Neuronal stem cell (in vitro differentiated cells): ENCODE measurements around the gene PIEZO2.
A peak's percentile ranks its signal among the peaks of the same experiment; 100 is the strongest.
"Not testable (repeated sequence)": the region's sequence is repeated elsewhere in the genome, so short reads cannot be mapped to it uniquely, and the experiment has no call there.

ENCODE experiments used
- DNase-seq: peaks from one replicate; pipeline ENCODE4 v3.0.0-alpha.2; 2013; ENCODE audit warnings: low spot score
- H2AFZ ChIP-seq: one replicate; pipeline ENCODE4 v1.6.1; 2013; ENCODE audit warnings: mild to moderate bottlenecking, low read length, inconsistent platforms
- H2AK5ac ChIP-seq: 2 replicates; pipeline ENCODE4 v1.6.1; 2013; ENCODE audit warnings: low read depth, mild to moderate bottlenecking, inconsistent platforms, low read length, moderate library complexity, mixed read lengths
- H2BK120ac ChIP-seq: 2 replicates; pipeline ENCODE4 v1.6.1; 2013; ENCODE audit warnings: low read depth, mild to moderate bottlenecking, inconsistent platforms, low read length, moderate library complexity, mixed read lengths
- H2BK12ac ChIP-seq: one replicate; pipeline ENCODE4 v1.6.1; 2013; ENCODE audit warnings: low read length, inconsistent platforms
- H2BK15ac ChIP-seq: 2 replicates; pipeline ENCODE4 v1.6.1; 2013; ENCODE audit warnings: mild to moderate bottlenecking, low read length, inconsistent platforms, mixed read lengths
- H2BK5ac ChIP-seq: one replicate; pipeline ENCODE4 v1.6.1; 2013; ENCODE audit warnings: inconsistent platforms, mild to moderate bottlenecking, low read length, moderate library complexity
- H3K14ac ChIP-seq: one replicate; pipeline ENCODE4 v1.6.1; 2013; ENCODE audit warnings: low read length, inconsistent platforms
- H3K18ac ChIP-seq: 2 replicates; pipeline ENCODE4 v1.6.1; 2013; ENCODE audit warnings: low read length, inconsistent platforms
- H3K23ac ChIP-seq: 2 replicates; pipeline ENCODE4 v1.6.1; 2013; ENCODE audit warnings: low read depth, mild to moderate bottlenecking, mixed read lengths, low read length, inconsistent platforms; ENCODE audit not compliant: poor library complexity
- H3K27ac ChIP-seq: replicated peaks from 3 replicates; pipeline ENCODE4 v1.5.1; 2013; ENCODE audit warnings: low read length, inconsistent platforms
- H3K27me3 ChIP-seq, 3 experiments: 2 replicates each; pipeline ENCODE4 v1.6.1; 2013; ENCODE audit warnings: low read length in 3 of 3, mild to moderate bottlenecking in 2 of 3, inconsistent platforms in 1 of 3, low read depth in 1 of 3, mixed read lengths in 1 of 3, moderate library complexity in 1 of 3; ENCODE audit not compliant: control insufficient read depth in 3 of 3, insufficient read depth in 3 of 3
- H3K36me3 ChIP-seq, 2 donors: replicated peaks in 1 of 2; 2 replicates each; pipeline ENCODE4 v1.6.1; 2013; ENCODE audit warnings: low read length in 2 of 2; ENCODE audit not compliant: control insufficient read depth in 2 of 2, insufficient read depth in 2 of 2
- H3K4ac ChIP-seq: 2 replicates; pipeline ENCODE4 v1.6.1; 2013; ENCODE audit warnings: inconsistent platforms, mild to moderate bottlenecking, low read length, moderate library complexity
- H3K4me1 ChIP-seq, 2 donors: 1 replicate in 1 of 2; 2 replicates in 1 of 2; pipeline ENCODE4 v1.6.1; 2013; ENCODE audit warnings: low read length in 2 of 2, low read depth in 1 of 2; ENCODE audit not compliant: control insufficient read depth in 2 of 2, insufficient read depth in 1 of 2
- H3K4me2 ChIP-seq: one replicate; pipeline ENCODE4 v1.6.1; 2013; ENCODE audit warnings: mild to moderate bottlenecking, low read length, inconsistent platforms; ENCODE audit not compliant: insufficient read depth, poor library complexity, severe bottlenecking
- H3K4me3 ChIP-seq, 2 donors: 2 replicates each; pipeline ENCODE4 v1.5.1; 2013; ENCODE audit warnings: low read length in 2 of 2, mild to moderate bottlenecking in 2 of 2, inconsistent platforms in 1 of 2, moderate library complexity in 1 of 2
- H3K79me1 ChIP-seq: one replicate; pipeline ENCODE4 v1.6.1; 2013; ENCODE audit warnings: low read depth, mild to moderate bottlenecking, inconsistent platforms, low read length, moderate library complexity
- H3K9ac ChIP-seq: one replicate; pipeline ENCODE4 v1.6.1; 2013; ENCODE audit warnings: mild to moderate bottlenecking, low read depth, low read length, inconsistent platforms; ENCODE audit not compliant: poor library complexity
- H3K9me3 ChIP-seq, 2 donors: replicated peaks in 1 of 2; 2 replicates each; pipeline versions ENCODE3 to v1.6.1; 2013; ENCODE audit warnings: low read length in 2 of 2, mild to moderate bottlenecking in 2 of 2, inconsistent platforms in 1 of 2, low read depth in 1 of 2, mixed read lengths in 1 of 2, moderate library complexity in 1 of 2; ENCODE audit not compliant: control insufficient read depth in 2 of 2, insufficient read depth in 1 of 2
- H4K8ac ChIP-seq: one replicate; pipeline ENCODE4 v1.6.1; 2013; ENCODE audit warnings: low read depth, mild to moderate bottlenecking, inconsistent platforms, low read length, moderate library complexity
- H4K91ac ChIP-seq: one replicate; pipeline ENCODE4 v1.6.1; 2013; ENCODE audit warnings: low read length, low read depth, mild to moderate bottlenecking, inconsistent platforms; ENCODE audit not compliant: poor library complexity
- WGBS, 2 donors: extraction: QIAGEN DNeasy Blood & Tissue Kit; methylation state at CpG; one replicate each; pipeline ENCODE4 v1.1.7; 2013; ENCODE audit warnings: missing lambda C conversion rate in 2 of 2, mixed read lengths in 1 of 2; ENCODE audit not compliant: insufficient read length in 2 of 2, insufficient replicate concordance in 1 of 2; ENCODE audit errors: extremely low coverage in 2 of 2; 5-methylcytosine and 5-hydroxymethylcytosine counted together

The PIEZO2 gene

GRCh38 chr18:10915748-10916147 lies 233.6 kb downstream of the PIEZO2 start:
- H3K4me1 ChIP-seq, H3K4ac ChIP-seq, H2BK15ac ChIP-seq, H2AFZ ChIP-seq, H3K79me1 ChIP-seq, H2BK120ac ChIP-seq, H4K8ac ChIP-seq, H3K14ac ChIP-seq, H3K9me3 ChIP-seq, H3K18ac ChIP-seq, H3K36me3 ChIP-seq, H2BK12ac ChIP-seq, H3K4me2 ChIP-seq, H3K23ac ChIP-seq, H3K9ac ChIP-seq, H2AK5ac ChIP-seq, H3K27me3 ChIP-seq, H4K91ac ChIP-seq, DNase-seq, H2BK5ac ChIP-seq, H3K27ac ChIP-seq, H3K4me3 ChIP-seq: not testable (repeated sequence)
- no CpG with 5 or more reads among the region's 5 CpGs for WGBS, 2 donors

DNA sequence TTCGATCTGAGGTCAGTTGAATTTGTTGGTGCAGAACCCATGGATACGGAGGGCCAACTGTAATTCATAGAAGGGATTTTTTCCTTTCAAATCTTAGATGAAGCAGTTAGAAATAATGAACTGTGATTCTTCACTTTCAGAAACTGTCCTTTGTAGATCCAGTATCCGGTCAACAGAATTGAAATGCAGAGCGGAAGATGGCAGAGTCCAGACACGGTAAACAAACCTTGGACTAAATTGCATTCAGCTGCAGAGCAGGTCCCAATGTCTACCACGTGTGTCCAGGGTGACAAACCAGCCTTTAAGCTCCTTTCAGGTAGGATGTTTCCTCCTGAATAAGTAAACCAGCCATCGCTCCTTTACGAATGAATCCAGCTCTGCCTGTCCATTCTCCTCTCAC lies 234.8 kb downstream of the PIEZO2 start:
- not testable (repeated sequence) for H4K91ac ChIP-seq, H3K79me1 ChIP-seq, H3K27me3 ChIP-seq, H3K9ac ChIP-seq, H4K8ac ChIP-seq, H2BK15ac ChIP-seq, H3K9me3 ChIP-seq, H3K4me2 ChIP-seq, H3K4me3 ChIP-seq, H3K36me3 ChIP-seq, H2AFZ ChIP-seq, DNase-seq, H3K18ac ChIP-seq, H3K23ac ChIP-seq, H3K4me1 ChIP-seq, H3K14ac ChIP-seq, H2BK12ac ChIP-seq, H2BK5ac ChIP-seq, H3K4ac ChIP-seq, H3K27ac ChIP-seq, H2AK5ac ChIP-seq, H2BK120ac ChIP-seq
- WGBS, 2 donors = no CpG with 5 or more reads among the region's 8 CpGs

DNA sequence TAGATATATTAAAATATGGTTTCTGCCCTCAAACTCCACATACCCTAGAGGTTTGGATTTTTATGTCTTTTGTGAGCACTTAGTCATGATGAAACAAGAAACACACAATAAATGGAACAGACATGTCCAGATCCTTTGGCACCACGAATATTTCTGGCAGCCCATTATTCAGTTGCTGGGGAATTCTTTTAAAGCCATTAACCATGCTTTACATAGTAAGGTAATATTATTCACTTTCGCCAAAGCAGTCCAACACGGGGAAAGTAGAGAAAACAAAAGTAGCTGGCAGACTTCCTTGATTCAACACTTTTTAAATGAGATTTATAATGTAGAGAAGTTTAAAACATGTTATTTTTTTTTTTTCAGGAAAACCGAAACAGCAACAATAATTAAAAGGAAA lies 235.4 kb downstream of the PIEZO2 start:
- no peak overlapping the region for H3K4me3 ChIP-seq
- H3K4me1 ChIP-seq = no peaks in the 10 kb centered on the region
- H2BK12ac ChIP-seq = no peak overlapping the region
- H3K23ac ChIP-seq = no peak overlapping the region
- H3K27me3 ChIP-seq = no peaks in the 10 kb centered on the region
- WGBS, 2 donors = no CpG with 5 or more reads among the region's 4 CpGs
- no peaks in the 10 kb centered on the region for H3K79me1 ChIP-seq
- no peak for DNase-seq
- H2BK5ac ChIP-seq = no peak overlapping the region
- no peak overlapping the region for H4K8ac ChIP-seq
- H3K18ac ChIP-seq = no peak overlapping the region
- no peak overlapping the region for H2BK120ac ChIP-seq
- no peak overlapping the region for H3K9ac ChIP-seq
- H3K14ac ChIP-seq = no peak overlapping the region
- H3K36me3 ChIP-seq = no peaks in the 10 kb centered on the region
- H2AFZ ChIP-seq = no peak overlapping the region
- H3K27ac ChIP-seq = no peak overlapping the region
- H3K4ac ChIP-seq = no peak overlapping the region
- no peak overlapping the region for H3K4me2 ChIP-seq
- no peak overlapping the region for H2BK15ac ChIP-seq
- H3K9me3 ChIP-seq = no peaks in the 10 kb centered on the region
- H2AK5ac ChIP-seq = no peak overlapping the region
- H4K91ac ChIP-seq = no peak overlapping the region

GRCh38 chr18:10912790-10913545 lies 236.4 kb downstream of the PIEZO2 start:
- Histone ChIP-seq H3K4ac (no peak overlapping the region), H3K4me1 (no peaks in the 10 kb centered on the region), H2AFZ (no peak overlapping the region), H3K4me3 (no peak overlapping the region), H3K9ac (no peak overlapping the region), H2BK15ac (no peak overlapping the region), H3K23ac (no peak overlapping the region), H2AK5ac (no peak overlapping the region), H3K27me3 (no peaks in the 10 kb centered on the region), H3K18ac (peak overlapping the region; percentile 48), H2BK12ac (no peak overlapping the region), H4K91ac (no peak overlapping the region), H3K36me3 (no peaks in the 10 kb centered on the region), H3K9me3 (no peaks in the 10 kb centered on the region), H3K14ac (no peak overlapping the region), H4K8ac (no peak overlapping the region), H3K4me2 (no peak overlapping the region), H2BK120ac (no peak overlapping the region), H2BK5ac (no peak overlapping the region), H3K27ac (no peak overlapping the region), H3K79me1 (no peaks in the 10 kb centered on the region)
- no CpG with 5 or more reads among the region's 6 CpGs for WGBS, 2 donors
- no peak for DNase-seq
